Measurements from ENCODE around the gene HSD3B7.

Gene HSD3B7

DNA sequence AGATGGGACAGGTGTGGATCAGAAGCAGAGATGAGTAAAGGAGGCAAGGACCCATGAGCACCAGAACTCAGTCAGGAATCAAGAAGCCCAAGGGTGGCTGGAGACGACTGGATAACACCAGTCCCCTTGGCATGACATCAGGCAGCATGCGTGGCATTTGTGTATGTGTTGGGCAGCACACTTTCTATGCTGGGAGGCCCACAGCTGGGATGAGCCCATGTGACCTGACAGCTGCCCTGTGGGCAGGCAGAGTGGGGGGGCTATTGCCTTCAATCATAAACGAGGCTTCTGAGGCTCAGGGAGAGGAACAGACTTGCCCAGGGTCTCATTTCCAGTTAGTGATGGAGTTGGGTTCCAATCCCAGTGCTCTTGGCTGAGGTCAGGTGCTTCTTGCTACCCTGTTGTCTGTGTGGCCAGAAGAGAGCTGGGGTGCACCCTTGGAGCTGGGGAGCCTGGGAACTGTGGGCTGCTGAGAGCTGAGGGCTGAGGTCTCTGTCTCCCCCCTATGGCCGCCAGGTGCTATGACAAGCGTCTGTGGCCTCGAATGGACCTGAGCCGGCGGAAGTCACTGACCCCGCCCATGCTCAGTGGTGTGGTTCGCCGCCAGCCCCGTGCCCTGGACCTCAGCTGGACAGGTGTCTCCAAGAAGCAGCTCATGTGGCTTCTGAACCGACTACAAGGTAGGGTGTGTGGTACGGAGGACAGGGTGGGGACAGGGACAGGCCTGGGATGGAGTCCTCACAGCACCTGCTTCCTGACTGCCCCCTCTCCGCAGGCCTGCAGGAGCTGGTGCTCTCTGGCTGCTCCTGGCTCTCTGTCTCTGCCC is 43.2 kb upstream of the HSD3B7 start (continued):
- TF ChIP-seq ZNF560 (tag by site-specific recombination; IDR thresholded peaks at IDR 0.05; ENCODE audit: borderline replicate concordance) (no peak), EGR2 (tag by site-specific recombination; IDR thresholded peaks at IDR 0.05; ENCODE audit: low read depth) (no peak), ZNF549 (tag by site-specific recombination; IDR thresholded peaks at IDR 0.05) (peak; percentile 99), ZNF768 (tag by site-specific recombination; IDR thresholded peaks at IDR 0.05) (no peak), ZNF292 (tag by site-specific recombination; IDR thresholded peaks at IDR 0.05; ENCODE audit: borderline replicate concordance, low read depth) (no peak), ZNF596 (tag by site-specific recombination; IDR thresholded peaks at IDR 0.05) (no peak), ZNF558 (tag by site-specific recombination; IDR thresholded peaks at IDR 0.05) (no peak), ZNF654 (tag by site-specific recombination; IDR thresholded peaks at IDR 0.05; ENCODE audit: low read depth) (peak; percentile 65), ZNF140 (tag by site-specific recombination; IDR thresholded peaks at IDR 0.05) (no peak), ZFP3 (tag by site-specific recombination; IDR thresholded peaks at IDR 0.05; ENCODE audit: low read depth) (no peak), ZBTB8A (tag by site-specific recombination; IDR thresholded peaks at IDR 0.05) (no peak), ZNF660 (tag by site-specific recombination; IDR thresholded peaks at IDR 0.05) (no peak), ZNF600 (tag by site-specific recombination; IDR thresholded peaks at IDR 0.05) (no peak), ZNF785 (tag by site-specific recombination; IDR thresholded peaks at IDR 0.05) (no peak), GLIS2 (tag by site-specific recombination; IDR thresholded peaks at IDR 0.05) (peak; percentile 33; the same call in 1 of the 2 replicates), ZNF670 (tag by site-specific recombination; IDR thresholded peaks at IDR 0.05; ENCODE audit: low read depth) (no peak), KLF10 (tag by site-specific recombination; IDR thresholded peaks at IDR 0.05) (no peak), ZNF571 (tag by site-specific recombination; IDR thresholded peaks at IDR 0.05) (no peak), OVOL3 (tag by site-specific recombination; IDR thresholded peaks at IDR 0.05) (no peak), KLF16 (tag by site-specific recombination; IDR thresholded peaks at IDR 0.05) (peak; percentile 11; the same call in 1 of the 2 replicates), ZNF138 (tag by site-specific recombination; IDR thresholded peaks at IDR 0.05; ENCODE audit: borderline replicate concordance) (no peak), GLI4 (tag by site-specific recombination; IDR thresholded peaks at IDR 0.05) (no peak), OSR2 (tag by site-specific recombination; IDR thresholded peaks at IDR 0.05) (no peak), HOXA7 (CRISPR knock-in tag; IDR thresholded peaks at IDR 0.05; ENCODE audit: borderline replicate concordance) (no peak), YY1 (tag by site-specific recombination; IDR thresholded peaks at IDR 0.05) (no peak), BCL11A (tag by site-specific recombination; IDR thresholded peaks at IDR 0.05; ENCODE audit: low read depth) (no peak), ZNF521 (tag by site-specific recombination; IDR thresholded peaks at IDR 0.05) (no peak), ZBTB48 (tag by site-specific recombination; IDR thresholded peaks at IDR 0.05) (no peak), ZNF529 (tag by site-specific recombination; IDR thresholded peaks at IDR 0.05; ENCODE audit: insufficient replicate concordance) (no peak), ZNF792 (tag by site-specific recombination; IDR thresholded peaks at IDR 0.05) (no peak), KLF9 (tag by site-specific recombination; IDR thresholded peaks at IDR 0.05; ENCODE audit: low read depth) (peak; percentile 83), ZNF24 (tag by site-specific recombination; IDR thresholded peaks at IDR 0.05) (no peak), SP7 (tag by site-specific recombination; IDR thresholded peaks at IDR 0.05) (peak; percentile 45; the same call in 1 of the 2 replicates)
- TF ChIP-seq, protein P1, sequence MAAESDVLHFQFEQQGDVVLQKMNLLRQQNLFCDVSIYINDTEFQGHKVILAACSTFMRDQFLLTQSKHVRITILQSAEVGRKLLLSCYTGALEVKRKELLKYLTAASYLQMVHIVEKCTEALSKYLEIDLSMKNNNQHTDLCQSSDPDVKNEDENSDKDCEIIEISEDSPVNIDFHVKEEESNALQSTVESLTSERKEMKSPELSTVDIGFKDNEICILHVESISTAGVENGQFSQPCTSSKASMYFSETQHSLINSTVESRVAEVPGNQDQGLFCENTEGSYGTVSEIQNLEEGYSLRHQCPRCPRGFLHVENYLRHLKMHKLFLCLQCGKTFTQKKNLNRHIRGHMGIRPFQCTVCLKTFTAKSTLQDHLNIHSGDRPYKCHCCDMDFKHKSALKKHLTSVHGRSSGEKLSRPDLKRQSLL (tag by site-specific recombination; IDR thresholded peaks at IDR 0.05): no peak
- TF ChIP-seq, protein P2, sequence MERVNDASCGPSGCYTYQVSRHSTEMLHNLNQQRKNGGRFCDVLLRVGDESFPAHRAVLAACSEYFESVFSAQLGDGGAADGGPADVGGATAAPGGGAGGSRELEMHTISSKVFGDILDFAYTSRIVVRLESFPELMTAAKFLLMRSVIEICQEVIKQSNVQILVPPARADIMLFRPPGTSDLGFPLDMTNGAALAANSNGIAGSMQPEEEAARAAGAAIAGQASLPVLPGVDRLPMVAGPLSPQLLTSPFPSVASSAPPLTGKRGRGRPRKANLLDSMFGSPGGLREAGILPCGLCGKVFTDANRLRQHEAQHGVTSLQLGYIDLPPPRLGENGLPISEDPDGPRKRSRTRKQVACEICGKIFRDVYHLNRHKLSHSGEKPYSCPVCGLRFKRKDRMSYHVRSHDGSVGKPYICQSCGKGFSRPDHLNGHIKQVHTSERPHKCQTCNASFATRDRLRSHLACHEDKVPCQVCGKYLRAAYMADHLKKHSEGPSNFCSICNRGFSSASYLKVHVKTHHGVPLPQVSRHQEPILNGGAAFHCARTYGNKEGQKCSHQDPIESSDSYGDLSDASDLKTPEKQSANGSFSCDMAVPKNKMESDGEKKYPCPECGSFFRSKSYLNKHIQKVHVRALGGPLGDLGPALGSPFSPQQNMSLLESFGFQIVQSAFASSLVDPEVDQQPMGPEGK (tag by site-specific recombination; IDR thresholded peaks at IDR 0.05): peak; percentile 80
- TF ChIP-seq, protein P3, sequence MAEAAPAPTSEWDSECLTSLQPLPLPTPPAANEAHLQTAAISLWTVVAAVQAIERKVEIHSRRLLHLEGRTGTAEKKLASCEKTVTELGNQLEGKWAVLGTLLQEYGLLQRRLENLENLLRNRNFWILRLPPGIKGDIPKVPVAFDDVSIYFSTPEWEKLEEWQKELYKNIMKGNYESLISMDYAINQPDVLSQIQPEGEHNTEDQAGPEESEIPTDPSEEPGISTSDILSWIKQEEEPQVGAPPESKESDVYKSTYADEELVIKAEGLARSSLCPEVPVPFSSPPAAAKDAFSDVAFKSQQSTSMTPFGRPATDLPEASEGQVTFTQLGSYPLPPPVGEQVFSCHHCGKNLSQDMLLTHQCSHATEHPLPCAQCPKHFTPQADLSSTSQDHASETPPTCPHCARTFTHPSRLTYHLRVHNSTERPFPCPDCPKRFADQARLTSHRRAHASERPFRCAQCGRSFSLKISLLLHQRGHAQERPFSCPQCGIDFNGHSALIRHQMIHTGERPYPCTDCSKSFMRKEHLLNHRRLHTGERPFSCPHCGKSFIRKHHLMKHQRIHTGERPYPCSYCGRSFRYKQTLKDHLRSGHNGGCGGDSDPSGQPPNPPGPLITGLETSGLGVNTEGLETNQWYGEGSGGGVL (tag by site-specific recombination; IDR thresholded peaks at IDR 0.05): no peak
- TF ChIP-seq, protein P4, sequence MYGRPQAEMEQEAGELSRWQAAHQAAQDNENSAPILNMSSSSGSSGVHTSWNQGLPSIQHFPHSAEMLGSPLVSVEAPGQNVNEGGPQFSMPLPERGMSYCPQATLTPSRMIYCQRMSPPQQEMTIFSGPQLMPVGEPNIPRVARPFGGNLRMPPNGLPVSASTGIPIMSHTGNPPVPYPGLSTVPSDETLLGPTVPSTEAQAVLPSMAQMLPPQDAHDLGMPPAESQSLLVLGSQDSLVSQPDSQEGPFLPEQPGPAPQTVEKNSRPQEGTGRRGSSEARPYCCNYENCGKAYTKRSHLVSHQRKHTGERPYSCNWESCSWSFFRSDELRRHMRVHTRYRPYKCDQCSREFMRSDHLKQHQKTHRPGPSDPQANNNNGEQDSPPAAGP (tag by site-specific recombination; IDR thresholded peaks at IDR 0.05): no peak
